Measurements from ENCODE around the gene ANAPC13.

ANAPC13 gene

GRCh38 chr3:134485075-134485717 is 589 bp downstream of the ANAPC13 start:
- no peak for TF ChIP-seq CTCF (IDR thresholded peaks at IDR 0.05; ENCODE audit: borderline replicate concordance, control extremely low read depth, extremely low read depth, insufficient read depth, missing control alignments)
- peak; percentile 50 for DNase-seq (ENCODE audit: low spot score)
- in situ Hi-C loops (cut with MboI; ENCODE audit: low sequenced_read_pairs, unreplicated experiment) = no loop called here

DNA sequence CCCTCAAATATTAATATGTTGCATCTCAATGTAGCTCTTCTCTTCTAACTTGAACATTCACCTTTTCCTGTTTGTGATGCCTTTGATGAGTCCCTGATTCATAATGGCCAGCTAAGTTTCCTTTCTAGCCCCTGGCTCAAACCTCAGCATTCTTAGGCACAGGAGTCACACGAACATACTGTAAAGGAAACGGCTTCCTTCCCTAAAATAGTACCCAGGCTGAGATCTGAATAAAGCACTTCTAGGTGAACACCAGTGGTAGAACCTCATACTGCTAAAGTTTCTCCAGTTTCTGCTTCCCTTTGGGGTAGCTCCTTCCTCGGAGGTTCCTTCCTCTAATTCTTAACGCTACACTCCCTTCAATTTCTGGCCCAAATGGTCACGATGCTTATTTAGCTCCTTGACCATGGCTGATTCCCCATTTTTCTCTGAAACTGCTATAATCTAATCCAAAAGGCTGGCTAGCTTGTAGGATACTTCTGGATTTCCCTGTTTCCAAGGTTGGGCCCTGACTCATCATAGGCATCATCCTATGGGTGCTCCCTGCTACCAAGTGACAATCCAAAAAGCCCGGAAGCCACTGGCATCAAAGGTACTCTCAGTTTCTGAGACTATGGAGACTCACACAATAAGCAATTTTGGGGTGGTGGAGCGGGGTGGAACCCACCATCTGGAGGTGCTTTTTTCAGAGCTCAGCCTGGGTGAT is 2.4 kb downstream of the ANAPC13 start:
- TF ChIP-seq CTCF (IDR thresholded peaks at IDR 0.05; ENCODE audit: borderline replicate concordance, control extremely low read depth, extremely low read depth, insufficient read depth, missing control alignments) = no peak
- in situ Hi-C loops (cut with MboI; ENCODE audit: low sequenced_read_pairs, unreplicated experiment) = no loop called here
- DNase-seq (ENCODE audit: low spot score) = no peak

DNA sequence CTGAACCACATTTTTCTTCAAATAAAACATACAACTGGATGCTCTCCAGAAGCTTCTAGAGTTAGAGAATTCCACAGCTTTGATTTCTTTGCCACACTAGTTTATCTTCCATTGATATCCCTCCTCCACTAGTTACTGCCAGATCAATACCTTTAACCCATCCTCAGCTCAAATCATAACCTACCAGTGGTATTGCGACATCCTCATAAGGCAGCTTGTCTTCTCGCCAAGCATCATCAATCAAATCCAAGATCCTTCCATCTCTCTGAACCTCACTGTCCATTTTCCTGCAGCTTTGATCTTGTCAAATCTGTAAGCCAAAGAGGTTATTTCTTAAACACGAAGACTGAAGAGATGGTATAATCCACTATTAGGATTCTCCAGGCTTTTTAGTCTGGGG is 3.2 kb downstream of the ANAPC13 start:
- in situ Hi-C loops (cut with MboI; ENCODE audit: low sequenced_read_pairs, unreplicated experiment) = no loop called here
- no peak for TF ChIP-seq CTCF (IDR thresholded peaks at IDR 0.05; ENCODE audit: borderline replicate concordance, control extremely low read depth, extremely low read depth, insufficient read depth, missing control alignments)
- DNase-seq (ENCODE audit: low spot score) = no peak

DNA sequence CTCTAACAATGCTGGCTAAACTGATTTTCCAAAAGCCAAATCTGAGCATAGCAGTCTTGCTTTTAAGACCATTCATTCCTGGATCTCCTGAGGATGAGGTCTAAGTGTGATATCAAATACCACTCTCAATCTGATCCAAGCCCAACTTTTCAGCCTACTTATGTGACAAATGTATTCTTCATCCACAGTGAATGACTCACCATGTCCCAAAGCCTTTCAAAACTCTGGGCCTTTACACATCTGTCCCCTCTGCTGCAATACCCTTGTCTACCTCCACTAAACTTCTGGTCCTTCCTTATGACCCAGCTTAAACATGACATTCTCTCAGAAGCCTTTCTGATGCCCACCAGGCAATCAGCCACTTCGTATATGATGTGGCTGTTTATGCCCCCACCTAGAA is 4.6 kb downstream of the ANAPC13 start:
- TF ChIP-seq CTCF (IDR thresholded peaks at IDR 0.05; ENCODE audit: borderline replicate concordance, control extremely low read depth, extremely low read depth, insufficient read depth, missing control alignments) = no peak
- no peak for DNase-seq (ENCODE audit: low spot score)
- in situ Hi-C loops (cut with MboI; ENCODE audit: low sequenced_read_pairs, unreplicated experiment) = no loop called here

- no peak for DNase-seq (ENCODE audit: low spot score)
- TF ChIP-seq CTCF (IDR thresholded peaks at IDR 0.05; ENCODE audit: borderline replicate concordance, control extremely low read depth, extremely low read depth, insufficient read depth, missing control alignments) = no peak
- in situ Hi-C loops (cut with MboI; ENCODE audit: low sequenced_read_pairs, unreplicated experiment) = no loop called here
These were observed 5.2 kb downstream of the ANAPC13 start for GRCh38 chr3:134480546-134480945.

DNA sequence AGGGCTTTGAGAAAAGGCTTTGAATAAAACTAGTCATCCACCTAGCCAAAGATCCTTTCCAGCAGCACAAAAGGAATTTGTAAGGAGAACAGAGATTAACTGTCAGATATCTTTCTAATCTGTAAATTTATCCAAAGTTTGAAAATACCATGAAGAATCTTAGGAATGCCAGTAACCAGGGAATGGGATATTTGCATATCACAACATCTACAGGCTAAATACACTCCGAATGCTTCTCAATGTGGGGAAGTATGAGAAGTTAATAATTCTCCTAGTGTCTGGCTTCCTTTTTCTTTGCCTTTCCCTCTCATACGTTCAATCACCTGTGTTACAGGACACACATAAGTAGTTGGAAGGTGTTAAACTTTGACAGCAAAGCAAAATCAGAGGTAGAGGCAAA is 7.8 kb downstream of the ANAPC13 start:
- no peak for DNase-seq (ENCODE audit: low spot score)
- in situ Hi-C loops (cut with MboI; ENCODE audit: low sequenced_read_pairs, unreplicated experiment) = loop anchor here (5.0 to 10.0 kb wide), 2 partner anchors 171 to 263 kb away; no protein-coding TSS in a partner anchor
- no peak for TF ChIP-seq CTCF (IDR thresholded peaks at IDR 0.05; ENCODE audit: borderline replicate concordance, control extremely low read depth, extremely low read depth, insufficient read depth, missing control alignments)

Measured in GM13976 (cell line).